HG03565 (cell line): ENCODE data around the gene EIF4E3.

Experiments
- ATAC-seq: cut with Tn5 transposase; IDR thresholded peaks from one replicate; pipeline ENCODE4 v1.9.1; 2021; ENCODE audit warnings: mild to moderate bottlenecking, moderate library complexity; ENCODE audit not compliant: unreplicated experiment

Gene EIF4E3

GRCh38 chr3:71725271-71725991 lies at the start of gene EIF4E3:
Gene EIF4E3 (minus strand): TSS chr3:71725402. CDS start chr3:71725367, 35 bp downstream.
- ATAC-seq: peak; percentile 33

- no peak for ATAC-seq
Measured at GRCh38 chr3:71771884-71772283, 46.7 kb upstream of the EIF4E3 start.

GRCh38 chr3:71771126-71771525 lies 45.9 kb upstream of the EIF4E3 start:
- ATAC-seq: no peak

GRCh38 chr3:71763426-71763825 lies 38.2 kb upstream of the EIF4E3 start:
- ATAC-seq: no peak

GRCh38 chr3:71760140-71760539 lies 34.9 kb upstream of the EIF4E3 start:
- ATAC-seq: no peak

- no peak for ATAC-seq
Measured at GRCh38 chr3:71759401-71759800, 34.2 kb upstream of the EIF4E3 start.

GRCh38 chr3:71758091-71758490 lies 32.9 kb upstream of the EIF4E3 start:
- no peak for ATAC-seq

GRCh38 chr3:71754610-71755253 lies 29.5 kb upstream of the EIF4E3 start:
- ATAC-seq: no peak

- no peak for ATAC-seq
Measured at GRCh38 chr3:71753701-71754609, 28.8 kb upstream of the EIF4E3 start, which contains the start of gene GPR27. Gene GPR27 (plus strand): TSS chr3:71753855. CDS start chr3:71754050, 195 bp downstream.

GRCh38 chr3:71752831-71753700 lies 27.9 kb upstream of the EIF4E3 start:
- no peak for ATAC-seq

GRCh38 chr3:71751602-71752001 lies 26.4 kb upstream of the EIF4E3 start:
- ATAC-seq: no peak

GRCh38 chr3:71744738-71745137 lies 19.5 kb upstream of the EIF4E3 start:
- ATAC-seq: no peak

GRCh38 chr3:71742621-71743020 lies 17.4 kb upstream of the EIF4E3 start:
- ATAC-seq: no peak

GRCh38 chr3:71734881-71735280 lies 9.7 kb upstream of the EIF4E3 start:
- no peak for ATAC-seq

GRCh38 chr3:71733319-71733718 lies 8.1 kb upstream of the EIF4E3 start:
- ATAC-seq: no peak

- no peak for ATAC-seq
Measured at GRCh38 chr3:71732637-71733036, 7.4 kb upstream of the EIF4E3 start.

- ATAC-seq: no peak
Measured at GRCh38 chr3:71728632-71729342, 3.6 kb upstream of the EIF4E3 start.

GRCh38 chr3:71726146-71726545 lies 944 bp upstream of the EIF4E3 start:
- no peak for ATAC-seq

- ATAC-seq: peak; percentile 32
Measured at GRCh38 chr3:71724584-71725270, 475 bp downstream of the EIF4E3 start.
